Activated CD8-positive, alpha-beta T cell treated with anti-CD3 and anti-CD28 coated beads, Interleukin-2, amount 10 ng/mL, durations not matched to agents 7 days and 5 days (primary cell): ENCODE results near the gene CER1. TPM values are rescaled to one million over a fixed set of nuclear protein-coding genes. Genes with fewer than 3 reads are reported as not detected.

Experiments used
- ATAC-seq: fragments of 150-1000 bp; cut with Tn5 transposase; one replicate; pipeline ENCODE4 v1.10.0; 2021; ENCODE audit warnings: moderate library complexity
- CTCF ChIA-PET: fragments of 350-600 bp; sonication (Branson Sonifier 250); formaldehyde crosslinking; loops from one replicate; lab custom pipeline; 2021; ENCODE audit warnings: antibody characterized with exemption; lab: Charles Lee
- POLR2A ChIA-PET: fragments of 350-600 bp; sonication (Branson Sonifier 250); formaldehyde crosslinking; loops from one replicate; lab custom pipeline; 2021; ENCODE audit warnings: antibody characterized with exemption; lab: Charles Lee
- DNase-seq: peaks from one replicate; pipeline ENCODE4 v3.0.0-alpha.2; 2020
- H3K27ac Mint-ChIP-seq: one replicate; pipeline ENCODE4 v1.8.0; 2021; ENCODE audit warnings: mild to moderate bottlenecking, mixed read lengths
- H3K27me3 Mint-ChIP-seq: one replicate; pipeline ENCODE4 v1.8.0; 2021; ENCODE audit warnings: low read depth, mixed read lengths
- H3K36me3 Mint-ChIP-seq: one replicate; pipeline ENCODE4 v1.8.0; 2021; ENCODE audit warnings: low read depth, mixed read lengths
- H3K4me1 Mint-ChIP-seq: one replicate; pipeline ENCODE4 v1.8.0; 2021; ENCODE audit warnings: low read depth, mixed read lengths
- H3K4me3 Mint-ChIP-seq: one replicate; pipeline ENCODE4 v1.8.0; 2021; ENCODE audit warnings: mild to moderate bottlenecking, mixed read lengths
- H3K9me3 Mint-ChIP-seq: one replicate; pipeline ENCODE4 v1.8.0; 2022; ENCODE audit warnings: mixed read lengths; ENCODE audit not compliant: insufficient read depth
- total RNA-seq, 2 experiments: library from RNA; stranded (reverse); gene quantifications; one replicate each; pipeline ENCODE4 v1.2.3, GENCODE V29; 2021

The CER1 gene
- total RNA-seq, 2 experiments from 2014 or later = not detected

- ATAC-seq (no peak), DNase-seq (no peak)
- Mint-ChIP-seq H3K4me3 (no peak overlapping the region), H3K27me3 (peaks cover 8% of the 10 kb centered on the region), H3K4me1 (no peaks in the 10 kb centered on the region), H3K36me3 (no peaks in the 10 kb centered on the region), H3K9me3 (no peaks in the 10 kb centered on the region), H3K27ac (no peak overlapping the region)
- ChIA-PET POLR2A (no interaction called here), CTCF (interaction anchor here (0.7 to 1.4 kb wide), 2 partner anchors 21 to 273 kb away, joined by 3 to 5 read pairs; no protein-coding TSS in a partner anchor)
These were observed 27.2 kb upstream of the CER1 start for GRCh38 chr9:14749741-14750211.

DNA sequence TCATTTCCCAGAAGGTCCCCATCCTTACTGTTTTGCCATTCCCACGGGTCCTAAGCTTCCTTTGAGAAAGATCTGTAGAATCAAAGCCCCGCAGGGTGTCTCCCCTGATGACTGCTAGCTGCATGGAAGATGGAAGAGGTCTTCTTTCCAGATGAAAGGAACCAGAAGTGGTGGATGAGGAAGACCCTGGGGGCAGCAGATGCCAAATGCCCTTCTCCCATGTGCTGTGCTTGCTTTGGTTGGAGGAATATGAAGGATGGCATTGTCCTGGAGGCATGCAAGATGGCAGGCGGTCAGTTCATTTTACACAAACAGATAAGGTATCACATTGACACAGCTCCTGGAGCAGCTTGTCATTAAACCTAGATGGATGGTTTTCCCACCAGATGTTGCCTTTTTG is 25.8 kb upstream of the CER1 start:
- no peak for DNase-seq
- Mint-ChIP-seq H3K36me3 (no peaks in the 10 kb centered on the region), H3K9me3 (no peaks in the 10 kb centered on the region), H3K4me3 (no peak overlapping the region), H3K27me3 (peaks cover 12% of the 10 kb centered on the region), H3K4me1 (no peaks in the 10 kb centered on the region), H3K27ac (no peak overlapping the region)
- CTCF ChIA-PET = no interaction called here
- ATAC-seq = no peak
- POLR2A ChIA-PET = no interaction called here

DNA sequence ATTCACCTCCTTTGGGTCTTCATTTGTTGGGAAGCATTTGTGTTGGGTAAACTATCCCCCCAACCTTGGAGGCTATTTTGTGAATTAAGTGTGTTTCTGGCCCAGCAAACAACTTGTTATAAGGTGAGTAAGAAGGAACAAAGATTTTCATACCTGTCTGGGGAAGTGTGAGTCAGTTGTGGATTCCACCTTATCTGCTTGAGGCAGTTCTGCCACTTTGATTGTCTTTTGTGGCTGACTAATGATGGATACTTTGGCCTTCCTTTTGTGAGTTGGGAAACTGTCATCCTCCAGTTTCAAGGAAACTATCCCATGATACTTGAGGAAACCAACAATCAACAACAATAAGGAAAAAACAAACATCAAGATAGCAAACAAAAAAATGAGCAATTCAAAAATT is 24.6 kb upstream of the CER1 start:
- peaks cover 12% of the 10 kb centered on the region for H3K27me3 Mint-ChIP-seq
- POLR2A ChIA-PET = no interaction called here
- DNase-seq (no peak), ATAC-seq (no peak)
- no peak overlapping the region for H3K4me3 Mint-ChIP-seq
- H3K9me3 Mint-ChIP-seq = no peaks in the 10 kb centered on the region
- H3K36me3 Mint-ChIP-seq = no peaks in the 10 kb centered on the region
- H3K27ac Mint-ChIP-seq = no peak overlapping the region
- H3K4me1 Mint-ChIP-seq = no peaks in the 10 kb centered on the region
- CTCF ChIA-PET = no interaction called here

GRCh38 chr9:14746626-14747025 is 24.1 kb upstream of the CER1 start:
- no peak for DNase-seq
- POLR2A ChIA-PET = no interaction called here
- no peaks in the 10 kb centered on the region for H3K36me3 Mint-ChIP-seq
- H3K27ac Mint-ChIP-seq = no peak overlapping the region
- no peaks in the 10 kb centered on the region for H3K4me1 Mint-ChIP-seq
- CTCF ChIA-PET = no interaction called here
- no peak overlapping the region for H3K4me3 Mint-ChIP-seq
- peaks cover 12% of the 10 kb centered on the region for H3K27me3 Mint-ChIP-seq
- H3K9me3 Mint-ChIP-seq = no peaks in the 10 kb centered on the region
- ATAC-seq = no peak

DNA sequence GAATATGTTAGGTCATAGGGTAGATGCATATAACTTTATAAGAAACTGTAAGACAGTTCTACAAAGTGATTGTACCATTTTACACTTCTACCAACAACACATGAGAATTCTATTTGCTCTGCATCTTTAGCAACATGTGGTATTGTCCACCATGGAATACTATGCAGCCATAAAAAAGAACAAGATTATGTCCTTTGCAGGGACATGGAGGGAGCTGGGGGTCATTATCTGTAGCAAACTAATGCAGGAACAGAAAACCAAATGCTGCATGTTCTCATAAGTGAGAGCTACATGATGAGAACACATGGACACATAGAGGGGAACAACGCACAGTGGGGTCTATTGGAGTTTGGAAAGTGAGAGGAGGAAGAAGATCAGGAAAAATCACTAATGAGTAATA is 22.2 kb upstream of the CER1 start:
- no peak overlapping the region for H3K27ac Mint-ChIP-seq
- H3K4me3 Mint-ChIP-seq = no peak overlapping the region
- ATAC-seq (no peak), DNase-seq (no peak)
- CTCF ChIA-PET = no interaction called here
- H3K36me3 Mint-ChIP-seq = no peaks in the 10 kb centered on the region
- POLR2A ChIA-PET = no interaction called here
- H3K9me3 Mint-ChIP-seq = no peaks in the 10 kb centered on the region
- H3K27me3 Mint-ChIP-seq = peaks cover 11% of the 10 kb centered on the region
- H3K4me1 Mint-ChIP-seq = no peaks in the 10 kb centered on the region

DNA sequence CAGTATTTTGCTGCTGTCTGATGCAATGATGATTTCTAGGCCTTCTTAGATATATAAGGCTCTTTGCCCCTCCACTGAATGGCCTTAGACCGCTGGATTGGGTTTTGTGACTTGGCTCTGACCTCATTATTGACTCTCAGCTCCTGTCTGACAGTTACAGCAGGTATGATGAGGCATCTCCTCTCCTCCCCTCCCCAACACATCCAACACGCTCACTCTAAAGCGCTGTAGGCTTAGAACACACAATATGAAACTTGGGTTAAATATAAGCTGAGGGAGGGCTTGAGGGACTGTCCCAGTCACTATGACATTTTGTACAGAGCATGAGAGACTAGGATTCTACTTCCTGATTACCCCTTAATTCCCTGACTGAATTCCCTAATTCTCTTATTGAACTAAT is 18.8 kb upstream of the CER1 start:
- CTCF ChIA-PET = no interaction called here
- Mint-ChIP-seq H3K9me3 (no peaks in the 10 kb centered on the region), H3K4me1 (no peaks in the 10 kb centered on the region), H3K27ac (no peak overlapping the region), H3K36me3 (no peaks in the 10 kb centered on the region), H3K4me3 (no peak overlapping the region), H3K27me3 (peaks cover 5% of the 10 kb centered on the region)
- POLR2A ChIA-PET = no interaction called here
- ATAC-seq (no peak), DNase-seq (no peak)

DNA sequence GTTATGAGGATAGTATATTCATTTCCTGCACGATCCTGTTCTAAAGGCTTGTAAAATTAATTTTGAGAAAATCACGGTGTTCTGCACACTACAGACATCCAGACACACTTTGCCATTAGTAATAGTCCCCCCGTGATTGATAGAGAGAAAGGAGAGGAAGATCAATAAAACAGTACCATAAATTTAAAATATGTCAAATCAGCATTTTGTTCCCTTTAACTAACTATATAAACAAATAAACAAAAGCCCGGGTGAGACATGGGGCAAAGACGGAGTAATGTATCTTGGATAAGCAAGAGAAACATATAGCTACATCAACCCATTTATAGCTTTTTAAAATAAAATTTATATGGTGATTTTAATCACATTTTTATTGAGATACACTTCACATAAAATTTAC is 10.6 kb upstream of the CER1 start:
- no peaks in the 10 kb centered on the region for H3K9me3 Mint-ChIP-seq
- CTCF ChIA-PET = no interaction called here
- no peak for ATAC-seq

GRCh38 chr9:14731294-14731981 is 8.9 kb upstream of the CER1 start:
- Mint-ChIP-seq H3K9me3 (no peaks in the 10 kb centered on the region), H3K4me1 (no peaks in the 10 kb centered on the region), H3K27me3 (peaks cover 2% of the 10 kb centered on the region), H3K4me3 (no peak overlapping the region), H3K36me3 (no peaks in the 10 kb centered on the region), H3K27ac (no peak overlapping the region)
- DNase-seq = no peak
- ChIA-PET CTCF (no interaction called here), POLR2A (no interaction called here)
- no peak for ATAC-seq

More for the DNA sequence above, 10.6 kb upstream of the CER1 start:
- Mint-ChIP-seq H3K27me3 (peaks cover 2% of the 10 kb centered on the region), H3K4me3 (no peak overlapping the region), H3K4me1 (no peaks in the 10 kb centered on the region), H3K36me3 (no peaks in the 10 kb centered on the region), H3K27ac (no peak overlapping the region)
- POLR2A ChIA-PET = no interaction called here
- DNase-seq = no peak

DNA sequence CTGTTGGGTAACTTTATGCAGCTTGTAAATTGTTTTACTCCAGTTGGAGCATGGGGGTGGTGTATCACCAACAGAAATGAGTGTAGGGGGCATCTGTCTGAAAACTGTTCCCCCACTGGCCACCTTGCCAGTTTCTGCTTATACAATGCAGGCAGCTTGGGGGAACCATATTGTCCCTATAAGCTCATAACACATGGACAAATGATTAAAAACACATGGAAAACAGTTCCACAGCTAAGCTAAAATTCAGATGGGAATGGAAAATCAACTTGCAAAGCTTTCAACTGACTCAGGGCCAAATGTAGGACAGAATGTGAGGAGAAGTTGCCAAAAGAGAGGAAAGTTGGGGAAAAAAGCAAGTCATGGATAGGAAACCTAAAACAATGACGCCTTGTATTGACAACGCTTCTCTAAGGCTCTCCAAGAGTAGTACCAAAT is 7.9 kb upstream of the CER1 start:
- Mint-ChIP-seq H3K27me3 (peaks cover 2% of the 10 kb centered on the region), H3K4me1 (no peaks in the 10 kb centered on the region), H3K4me3 (no peak overlapping the region), H3K27ac (no peak overlapping the region), H3K9me3 (no peaks in the 10 kb centered on the region), H3K36me3 (no peaks in the 10 kb centered on the region)
- ChIA-PET POLR2A (no interaction called here), CTCF (no interaction called here)
- DNase-seq = no peak
- no peak for ATAC-seq

- Mint-ChIP-seq H3K4me3 (no peak overlapping the region), H3K4me1 (no peaks in the 10 kb centered on the region), H3K27me3 (peaks cover 9% of the 10 kb centered on the region), H3K9me3 (no peaks in the 10 kb centered on the region), H3K27ac (no peak overlapping the region), H3K36me3 (no peaks in the 10 kb centered on the region)
- ATAC-seq (no peak), DNase-seq (no peak)
- ChIA-PET CTCF (interaction anchor here (1.1 kb wide), 1 partner anchor 9 kb away, joined by 3 read pairs; no protein-coding TSS in a partner anchor), POLR2A (no interaction called here)
These were observed 768 bp upstream of the CER1 start for GRCh38 chr9:14723301-14723700.

- POLR2A ChIA-PET = no interaction called here
- ATAC-seq = no peak
- H3K4me3 Mint-ChIP-seq = no peak overlapping the region
- H3K9me3 Mint-ChIP-seq = no peaks in the 10 kb centered on the region
- H3K4me1 Mint-ChIP-seq = no peaks in the 10 kb centered on the region
- no peak for DNase-seq
- no peak overlapping the region for H3K27ac Mint-ChIP-seq
- CTCF ChIA-PET = interaction anchor here (0.6 kb wide), 1 partner anchor 1069 kb away, joined by 4 read pairs; no protein-coding TSS in a partner anchor
- H3K27me3 Mint-ChIP-seq = peaks cover 11% of the 10 kb centered on the region
- H3K36me3 Mint-ChIP-seq = no peaks in the 10 kb centered on the region
These were observed 3.2 kb downstream of the CER1 start for GRCh38 chr9:14719231-14719923.

DNA sequence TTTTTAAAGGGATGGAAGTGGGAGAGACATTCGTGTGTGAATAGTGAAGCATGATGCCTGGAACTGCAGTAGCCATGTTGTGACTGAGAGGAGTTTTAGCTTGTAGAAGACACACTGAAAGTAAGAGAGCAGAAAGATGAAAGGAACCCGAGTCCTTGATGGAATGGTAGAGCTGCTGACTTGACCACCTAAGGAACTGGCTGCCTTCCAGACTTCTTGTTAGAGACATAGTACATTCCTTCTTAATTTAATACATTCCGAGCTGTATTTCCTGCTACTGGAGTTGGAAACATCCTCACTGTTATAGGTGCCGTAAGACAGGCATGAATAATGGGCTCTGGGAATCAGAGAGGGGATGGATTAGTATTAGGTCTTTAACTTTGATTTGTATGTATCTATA is 7.4 kb downstream of the CER1 start:
- Mint-ChIP-seq H3K36me3 (no peaks in the 10 kb centered on the region), H3K27me3 (peaks cover 21% of the 10 kb centered on the region), H3K4me1 (no peaks in the 10 kb centered on the region), H3K9me3 (no peaks in the 10 kb centered on the region), H3K4me3 (no peak overlapping the region), H3K27ac (no peak overlapping the region)
- no peak for ATAC-seq
- POLR2A ChIA-PET = no interaction called here
- CTCF ChIA-PET = no interaction called here
- DNase-seq = no peak
